Activated CD4-positive, alpha-beta T cell treated with anti-CD3 and anti-CD28 coated beads, Interleukin-2, amount 10 ng/mL, durations not matched to agents 7 days and 5 days (primary cell): ENCODE results near the gene REEP1. TPM values are rescaled to one million over a fixed set of nuclear protein-coding genes. Genes with fewer than 3 reads are reported as not detected.

Source experiments
- CTCF ChIA-PET: fragments of 350-600 bp; sonication (Branson Sonifier 250); formaldehyde crosslinking; loops from one replicate; lab custom pipeline; 2021; ENCODE audit warnings: antibody characterized with exemption; lab: Charles Lee
- POLR2A ChIA-PET: fragments of 350-600 bp; sonication (Branson Sonifier 250); formaldehyde crosslinking; loops from one replicate; lab custom pipeline; 2021; ENCODE audit warnings: antibody characterized with exemption; lab: Charles Lee
- DNase-seq: peaks from one replicate; pipeline ENCODE4 v3.0.0-alpha.2; 2020
- H3K27ac Mint-ChIP-seq: one replicate; pipeline ENCODE4 v1.8.0; 2021; ENCODE audit warnings: mild to moderate bottlenecking, moderate library complexity, mixed read lengths
- H3K27me3 Mint-ChIP-seq: one replicate; pipeline ENCODE4 v1.8.0; 2021; ENCODE audit warnings: mixed read lengths
- H3K36me3 Mint-ChIP-seq: one replicate; pipeline ENCODE4 v1.8.0; 2021; ENCODE audit warnings: low read depth, mixed read lengths
- H3K4me1 Mint-ChIP-seq: one replicate; pipeline ENCODE4 v1.8.0; 2021; ENCODE audit warnings: mixed read lengths
- H3K4me3 Mint-ChIP-seq: one replicate; pipeline ENCODE4 v1.8.0; 2021; ENCODE audit warnings: mild to moderate bottlenecking, moderate library complexity, mixed read lengths
- H3K9me3 Mint-ChIP-seq: one replicate; pipeline ENCODE4 v1.8.0; 2021; ENCODE audit warnings: mixed read lengths
- total RNA-seq, 2 experiments: library from RNA; stranded (reverse); gene quantifications; one replicate each; pipeline ENCODE4 v1.2.3, GENCODE V29; 2021

REEP1 gene
- total RNA-seq, 2 experiments from 2014 or later = 0.17 to 0.20 TPM

DNA sequence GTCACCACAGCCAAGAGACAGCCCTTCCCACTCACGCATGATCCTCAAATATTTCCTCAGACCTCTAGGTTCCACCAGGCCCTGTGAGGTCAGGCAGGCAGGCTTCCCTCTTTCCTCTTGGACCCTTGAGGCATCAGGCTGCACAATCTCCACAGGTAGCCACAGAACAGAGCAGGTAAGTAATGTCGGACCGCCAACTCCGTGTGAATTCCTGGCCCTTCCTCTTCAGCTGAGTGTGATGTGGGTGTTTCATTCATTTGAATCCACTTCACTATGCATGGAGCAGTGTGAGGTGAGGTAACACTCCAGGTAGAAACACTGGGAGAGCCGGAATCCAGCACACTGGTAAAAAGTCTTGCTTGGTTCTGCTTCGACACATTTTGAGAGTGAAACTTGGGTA is 94.2 kb downstream of the REEP1 start:
- ChIA-PET CTCF (no interaction called here), POLR2A (no interaction called here)
- no peaks in the 10 kb centered on the region for H3K9me3 Mint-ChIP-seq
- DNase-seq = no peak
- no peak overlapping the region for H3K4me3 Mint-ChIP-seq
- no peaks in the 10 kb centered on the region for H3K36me3 Mint-ChIP-seq
- H3K27ac Mint-ChIP-seq = no peak overlapping the region
- no peaks in the 10 kb centered on the region for H3K27me3 Mint-ChIP-seq
- peaks cover 14% of the 10 kb centered on the region for H3K4me1 Mint-ChIP-seq

DNA sequence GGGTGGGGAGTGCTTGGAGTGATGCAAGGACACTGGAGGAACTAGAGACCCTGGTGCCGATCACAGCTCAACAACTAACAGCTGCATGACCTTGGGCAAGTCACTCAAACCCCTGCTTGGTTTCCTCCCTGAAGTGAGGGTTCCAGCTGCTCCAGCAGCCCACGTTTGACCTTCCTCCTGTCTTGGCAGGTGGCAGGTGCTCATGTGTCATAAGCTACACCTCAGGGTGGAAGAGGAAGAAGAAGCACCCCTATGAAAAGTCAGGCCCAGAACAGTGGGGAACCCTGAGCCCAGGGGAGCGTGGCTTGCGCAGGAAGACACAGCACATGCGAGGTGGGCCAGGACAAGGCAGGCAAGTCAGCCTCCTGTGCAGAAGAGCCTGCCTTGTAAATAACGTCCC is 95.8 kb downstream of the REEP1 start:
- CTCF ChIA-PET = interaction anchor here (1.0 to 1.2 kb wide), 3 partner anchors 10 to 16 kb away, joined by 3 to 4 read pairs (median 4); no protein-coding TSS in a partner anchor
- H3K9me3 Mint-ChIP-seq = no peaks in the 10 kb centered on the region
- POLR2A ChIA-PET = no interaction called here
- H3K27ac Mint-ChIP-seq = no peak overlapping the region
- peaks cover 20% of the 10 kb centered on the region for H3K4me1 Mint-ChIP-seq
- no peak for DNase-seq
- no peaks in the 10 kb centered on the region for H3K27me3 Mint-ChIP-seq
- H3K36me3 Mint-ChIP-seq = no peaks in the 10 kb centered on the region
- no peak overlapping the region for H3K4me3 Mint-ChIP-seq

DNA sequence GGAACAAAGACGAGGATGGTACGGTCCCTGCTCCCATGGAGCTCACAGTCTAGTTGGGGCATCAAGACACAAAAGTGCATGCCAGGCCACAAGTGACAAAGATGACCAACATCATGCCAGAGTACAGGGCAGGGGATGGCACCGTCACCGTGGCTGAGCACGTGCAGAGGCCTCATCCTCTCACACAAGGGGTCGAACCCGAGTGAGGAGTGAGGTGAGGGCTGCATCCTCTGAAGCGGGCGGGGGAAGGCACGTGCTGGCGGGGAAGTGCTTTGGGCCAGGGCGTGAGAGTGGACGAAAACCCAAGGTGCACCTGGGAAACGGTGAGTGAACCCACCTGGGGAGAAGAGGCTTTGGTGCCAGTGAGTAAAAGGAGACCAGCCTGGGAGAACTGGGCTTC is 97.2 kb downstream of the REEP1 start:
- POLR2A ChIA-PET = no interaction called here
- CTCF ChIA-PET = interaction anchor here (1.2 kb wide), 1 partner anchor 15 kb away, joined by 4 read pairs; no protein-coding TSS in a partner anchor
- H3K4me1 Mint-ChIP-seq = peaks cover 20% of the 10 kb centered on the region
- no peak for DNase-seq
- H3K9me3 Mint-ChIP-seq = no peaks in the 10 kb centered on the region
- no peak overlapping the region for H3K27ac Mint-ChIP-seq
- no peak overlapping the region for H3K4me3 Mint-ChIP-seq
- H3K36me3 Mint-ChIP-seq = no peaks in the 10 kb centered on the region
- peaks cover 2% of the 10 kb centered on the region for H3K27me3 Mint-ChIP-seq

- Mint-ChIP-seq H3K4me1 (peaks cover 20% of the 10 kb centered on the region), H3K36me3 (no peaks in the 10 kb centered on the region), H3K4me3 (no peak overlapping the region), H3K27ac (no peak overlapping the region), H3K27me3 (peaks cover 2% of the 10 kb centered on the region), H3K9me3 (no peaks in the 10 kb centered on the region)
- POLR2A ChIA-PET = no interaction called here
- CTCF ChIA-PET = no interaction called here
- DNase-seq = no peak
These were observed 97.7 kb downstream of the REEP1 start for GRCh38 chr2:86239745-86240144.

- H3K27me3 Mint-ChIP-seq = peaks cover 2% of the 10 kb centered on the region
- CTCF ChIA-PET = no interaction called here
- no peak overlapping the region for H3K27ac Mint-ChIP-seq
- H3K4me1 Mint-ChIP-seq = peaks cover 20% of the 10 kb centered on the region
- DNase-seq = no peak
- H3K36me3 Mint-ChIP-seq = no peaks in the 10 kb centered on the region
- POLR2A ChIA-PET = no interaction called here
- no peaks in the 10 kb centered on the region for H3K9me3 Mint-ChIP-seq
- H3K4me3 Mint-ChIP-seq = no peak overlapping the region
These were observed 98.1 kb downstream of the REEP1 start for GRCh38 chr2:86239326-86239725.

DNA sequence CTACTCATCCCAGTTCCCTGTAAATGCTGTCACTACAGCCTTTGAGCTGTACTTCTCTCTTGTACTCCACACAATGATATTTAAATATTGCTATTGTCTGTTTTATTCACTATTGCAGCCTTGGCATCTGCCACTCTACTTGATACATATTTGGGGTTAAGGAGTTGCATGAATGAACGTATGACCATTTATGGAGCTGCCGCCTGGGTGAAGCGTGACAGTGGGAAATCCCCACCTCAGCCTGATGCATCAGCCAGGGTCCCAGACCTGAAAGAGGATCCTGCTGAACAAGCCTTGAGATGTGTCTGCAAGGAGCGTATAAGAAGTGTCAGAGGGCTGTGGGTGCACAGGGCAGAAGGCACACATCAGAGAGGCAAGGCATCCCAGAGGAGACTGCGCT is 99.1 kb downstream of the REEP1 start:
- POLR2A ChIA-PET = no interaction called here
- H3K4me3 Mint-ChIP-seq = no peak overlapping the region

DNA sequence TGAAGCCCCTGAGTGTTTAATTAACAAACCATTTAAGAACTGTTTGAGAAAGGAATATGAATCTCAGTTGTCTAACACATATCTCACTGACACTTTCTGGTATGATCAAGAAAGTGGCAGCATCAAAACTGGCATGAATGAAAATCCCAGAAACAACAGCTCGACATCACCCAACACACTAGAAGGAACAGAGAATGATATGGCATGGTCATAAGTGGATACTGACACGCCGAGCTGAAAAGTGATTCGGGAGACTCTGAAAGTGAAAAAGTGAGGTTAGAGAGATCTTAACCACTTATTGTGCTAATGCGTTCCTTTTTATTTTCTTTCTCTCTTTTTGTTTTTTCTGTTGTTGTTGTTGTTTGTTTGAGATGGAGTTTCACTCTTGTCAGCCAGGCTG is 100.3 kb downstream of the REEP1 start:
- no peak for DNase-seq
- peaks cover 20% of the 10 kb centered on the region for H3K4me1 Mint-ChIP-seq
- H3K27me3 Mint-ChIP-seq = peaks cover 2% of the 10 kb centered on the region
- CTCF ChIA-PET = no interaction called here
- POLR2A ChIA-PET = no interaction called here
- H3K9me3 Mint-ChIP-seq = no peaks in the 10 kb centered on the region
- H3K27ac Mint-ChIP-seq = no peak overlapping the region
- no peak overlapping the region for H3K4me3 Mint-ChIP-seq
- no peaks in the 10 kb centered on the region for H3K36me3 Mint-ChIP-seq

More for the DNA sequence above, 99.1 kb downstream of the REEP1 start:
- H3K36me3 Mint-ChIP-seq = no peaks in the 10 kb centered on the region
- no peaks in the 10 kb centered on the region for H3K9me3 Mint-ChIP-seq
- DNase-seq = peak; percentile 39
- H3K4me1 Mint-ChIP-seq = peaks cover 20% of the 10 kb centered on the region
- peak overlapping the region; percentile 14 for H3K27ac Mint-ChIP-seq
- peaks cover 2% of the 10 kb centered on the region for H3K27me3 Mint-ChIP-seq
- CTCF ChIA-PET = no interaction called here

DNA sequence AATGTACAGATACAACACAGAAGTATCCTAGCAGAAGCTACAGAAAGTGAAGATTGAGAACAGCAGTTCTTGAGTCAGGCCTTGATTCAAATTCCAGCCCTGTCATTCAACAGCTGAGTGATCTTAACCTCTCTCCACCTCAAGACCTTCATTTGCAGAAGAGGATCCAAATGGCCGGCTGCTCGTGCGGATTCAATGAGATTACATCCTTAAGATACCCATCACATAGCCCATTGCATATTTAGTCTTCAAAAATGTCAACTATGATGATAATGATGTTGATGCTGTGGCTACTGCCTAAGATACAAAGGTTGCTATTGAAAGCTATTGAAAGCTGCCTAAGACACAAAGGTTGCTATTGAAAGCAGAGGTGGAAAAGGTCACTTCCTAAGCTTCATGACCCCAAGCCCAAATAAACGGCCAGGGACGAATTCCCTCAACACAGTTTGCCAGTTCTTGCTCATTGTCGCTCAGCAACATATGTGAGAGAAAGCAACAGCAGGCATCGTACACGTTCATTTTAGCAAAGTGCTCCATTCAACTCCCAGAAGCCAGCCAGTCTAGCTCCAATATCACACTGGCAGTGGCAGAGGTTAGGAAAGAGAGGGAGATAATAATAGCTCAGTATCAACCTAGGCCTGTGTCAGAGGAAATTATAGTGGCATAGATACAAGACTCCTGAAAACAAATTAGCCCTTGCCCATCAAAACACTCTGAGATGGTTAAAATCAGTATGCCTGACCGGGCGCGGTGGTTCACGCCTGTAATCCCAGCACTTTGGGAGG is 102.0 kb downstream of the REEP1 start:
- Mint-ChIP-seq H3K27me3 (peaks cover 2% of the 10 kb centered on the region), H3K9me3 (no peaks in the 10 kb centered on the region), H3K4me3 (no peak overlapping the region), H3K4me1 (peaks cover 20% of the 10 kb centered on the region), H3K27ac (no peak overlapping the region), H3K36me3 (no peaks in the 10 kb centered on the region)
- no peak for DNase-seq
- POLR2A ChIA-PET = no interaction called here
- CTCF ChIA-PET = interaction anchor here (1.5 kb wide), 1 partner anchor 14 kb away, joined by 6 read pairs; no protein-coding TSS in a partner anchor

- POLR2A ChIA-PET = no interaction called here
- CTCF ChIA-PET = interaction anchor here (1.5 kb wide), 1 partner anchor 14 kb away, joined by 6 read pairs; no protein-coding TSS in a partner anchor
These were observed 102.8 kb downstream of the REEP1 start for GRCh38 chr2:86234563-86235131.

DNA sequence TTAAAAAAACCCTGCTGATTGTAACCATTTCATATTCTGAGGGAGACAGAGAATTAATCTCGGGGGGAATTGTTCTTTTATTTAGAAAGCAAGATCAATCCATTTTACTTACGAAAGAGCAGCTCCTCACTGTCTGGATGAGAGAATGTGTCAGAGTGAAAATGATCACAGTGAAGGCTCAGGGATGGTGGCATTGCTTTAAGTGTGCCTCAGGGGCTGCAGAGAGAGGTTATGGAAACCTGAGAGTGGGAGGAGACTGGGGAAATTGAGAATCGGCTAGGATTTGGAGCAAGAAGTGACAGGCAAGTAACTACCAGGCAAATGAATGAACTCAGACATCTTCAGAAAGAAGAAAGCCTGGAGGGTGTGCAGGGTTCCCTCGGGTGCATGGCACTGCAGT is 104.0 kb downstream of the REEP1 start:
- H3K36me3 Mint-ChIP-seq = no peaks in the 10 kb centered on the region
- no peak overlapping the region for H3K27ac Mint-ChIP-seq
- H3K4me1 Mint-ChIP-seq = peaks cover 8% of the 10 kb centered on the region
- ChIA-PET CTCF (interaction anchor here (0.6 to 2.1 kb wide), 2 partner anchors 12 to 114 kb away, joined by 4 to 5 read pairs; no protein-coding TSS in a partner anchor), POLR2A (no interaction called here)
- no peaks in the 10 kb centered on the region for H3K9me3 Mint-ChIP-seq
- DNase-seq = no peak
- peaks cover 2% of the 10 kb centered on the region for H3K27me3 Mint-ChIP-seq
- H3K4me3 Mint-ChIP-seq = no peak overlapping the region

More at GRCh38 chr2:86234563-86235131, 102.8 kb downstream of the REEP1 start:
- Mint-ChIP-seq H3K27ac (peak overlapping the region; percentile 32), H3K9me3 (no peaks in the 10 kb centered on the region), H3K27me3 (peaks cover 2% of the 10 kb centered on the region), H3K36me3 (no peaks in the 10 kb centered on the region), H3K4me3 (no peak overlapping the region), H3K4me1 (peaks cover 20% of the 10 kb centered on the region)
- DNase-seq = no peak

DNA sequence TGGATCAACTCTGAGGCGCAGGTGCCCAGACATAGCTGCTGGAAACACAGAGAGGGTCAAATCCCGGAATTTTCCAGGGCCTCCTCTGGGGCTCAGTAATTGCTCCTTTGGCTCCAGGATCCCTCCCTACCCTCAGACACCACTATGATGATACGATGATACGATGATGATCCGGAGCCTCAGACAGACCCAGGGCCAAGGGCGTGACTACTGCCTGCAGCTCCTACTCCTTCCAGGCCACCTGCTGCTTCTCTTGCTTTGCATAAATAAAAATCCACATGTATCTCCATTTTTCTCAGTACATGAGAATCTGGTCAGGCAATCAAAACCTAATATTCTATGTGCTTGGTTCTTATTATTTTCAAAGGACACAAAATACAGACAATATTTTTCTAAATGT is 104.5 kb downstream of the REEP1 start:
- ChIA-PET POLR2A (no interaction called here), CTCF (interaction anchor here (0.6 to 2.1 kb wide), 2 partner anchors 11 to 115 kb away, joined by 4 to 5 read pairs; no protein-coding TSS in a partner anchor)
- no peak overlapping the region for H3K4me3 Mint-ChIP-seq
- H3K4me1 Mint-ChIP-seq = peaks cover 5% of the 10 kb centered on the region
- H3K36me3 Mint-ChIP-seq = no peaks in the 10 kb centered on the region
- peaks cover 2% of the 10 kb centered on the region for H3K27me3 Mint-ChIP-seq
- H3K27ac Mint-ChIP-seq = no peak overlapping the region
- no peak for DNase-seq
- no peaks in the 10 kb centered on the region for H3K9me3 Mint-ChIP-seq

DNA sequence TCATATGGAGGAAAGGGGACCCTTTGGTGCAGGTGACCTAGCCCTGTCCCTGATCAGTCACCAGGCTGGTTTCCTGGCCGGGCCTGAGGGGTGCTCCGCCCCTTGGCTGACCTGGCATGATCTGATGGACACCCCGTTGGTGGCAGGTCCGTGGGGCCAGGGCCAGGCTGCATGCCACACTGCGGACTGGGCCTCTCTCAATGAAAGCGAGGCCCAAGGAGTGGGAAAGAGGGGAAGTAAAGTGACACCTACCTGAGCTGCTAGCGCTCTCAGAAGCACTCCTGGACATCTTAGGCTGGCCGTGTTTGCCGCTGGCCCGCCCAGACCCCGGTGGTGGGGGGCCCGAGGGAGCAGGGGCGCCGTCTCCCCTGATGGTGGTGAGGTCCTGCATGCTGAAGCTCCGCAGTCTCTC is 105.0 kb downstream of the REEP1 start:
- Mint-ChIP-seq H3K4me1 (peaks cover 4% of the 10 kb centered on the region), H3K27me3 (peaks cover 2% of the 10 kb centered on the region), H3K9me3 (no peaks in the 10 kb centered on the region), H3K36me3 (no peaks in the 10 kb centered on the region), H3K27ac (no peak overlapping the region), H3K4me3 (no peak overlapping the region)
- ChIA-PET CTCF (interaction anchor here (2.1 kb wide), 1 partner anchor 11 kb away, joined by 5 read pairs; no protein-coding TSS in a partner anchor), POLR2A (no interaction called here)
- no peak for DNase-seq

GRCh38 chr2:86231680-86232372 is 105.6 kb downstream of the REEP1 start:
- Mint-ChIP-seq H3K27ac (no peak overlapping the region), H3K36me3 (no peaks in the 10 kb centered on the region), H3K4me3 (no peak overlapping the region), H3K4me1 (no peaks in the 10 kb centered on the region), H3K9me3 (no peaks in the 10 kb centered on the region), H3K27me3 (peaks cover 2% of the 10 kb centered on the region)
- ChIA-PET POLR2A (no interaction called here), CTCF (no interaction called here)
- no peak for DNase-seq
